Measurements from ENCODE around the gene LRRTM4.
"Not testable (repeated sequence)": the region's sequence is repeated elsewhere in the genome, so short reads cannot be mapped to it uniquely, and the experiment has no call there.

LRRTM4 gene

GRCh38 chr2:77149565-77149964 is 372.6 kb downstream of the LRRTM4 start:
- Histone ChIP-seq H4K20me1 (ENCODE audit: insufficient read depth, low read length) (no peaks in the 10 kb centered on the region), H3K27me3 (ENCODE audit: low read depth, low read length) (no peaks in the 10 kb centered on the region), H3K36me3 (replicated peaks; ENCODE audit: low read depth, low read length) (no peaks in the 10 kb centered on the region), H3K4me1 (ENCODE audit: low read length) (no peaks in the 10 kb centered on the region), H3K4me2 (ENCODE audit: low read length) (no peak overlapping the region), H3K4me3 (ENCODE audit: low read length) (no peak overlapping the region), H3K9me3 (ENCODE audit: insufficient read depth, low read length) (no peaks in the 10 kb centered on the region), H3K9ac (ENCODE audit: low read length) (no peak overlapping the region), H3K27ac (ENCODE audit: low read length) (no peak overlapping the region), H3K79me2 (ENCODE audit: low read length) (no peaks in the 10 kb centered on the region), H2AFZ (ENCODE audit: low read depth, low read length) (no peak overlapping the region)
- TF ChIP-seq EZH2phosphoT487 (IDR thresholded peaks at IDR 0.05; ENCODE audit: low read depth) = no peak
- TF ChIP-seq CTCF (IDR thresholded peaks at IDR 0.05; ENCODE audit: low read depth, low read length) = no peak

GRCh38 chr2:77147153-77147552 is 375.0 kb downstream of the LRRTM4 start:
- H2AFZ ChIP-seq (ENCODE audit: low read depth, low read length) = no peak overlapping the region
- no peaks in the 10 kb centered on the region for H3K27me3 ChIP-seq (ENCODE audit: low read depth, low read length)
- H4K20me1 ChIP-seq (ENCODE audit: insufficient read depth, low read length) = no peaks in the 10 kb centered on the region
- no peaks in the 10 kb centered on the region for H3K36me3 ChIP-seq (replicated peaks; ENCODE audit: low read depth, low read length)
- TF ChIP-seq EZH2phosphoT487 (IDR thresholded peaks at IDR 0.05; ENCODE audit: low read depth) = no peak
- no peak for TF ChIP-seq CTCF (IDR thresholded peaks at IDR 0.05; ENCODE audit: low read depth, low read length)
- H3K9ac ChIP-seq (ENCODE audit: low read length) = no peak overlapping the region
- H3K9me3 ChIP-seq (ENCODE audit: insufficient read depth, low read length) = no peaks in the 10 kb centered on the region
- no peak overlapping the region for H3K27ac ChIP-seq (ENCODE audit: low read length)
- H3K4me2 ChIP-seq (ENCODE audit: low read length) = no peak overlapping the region
- H3K79me2 ChIP-seq (ENCODE audit: low read length) = no peaks in the 10 kb centered on the region
- H3K4me1 ChIP-seq (ENCODE audit: low read length) = no peaks in the 10 kb centered on the region
- H3K4me3 ChIP-seq (ENCODE audit: low read length) = no peak overlapping the region

- Histone ChIP-seq H2AFZ (ENCODE audit: low read depth, low read length) (no peak overlapping the region), H3K4me3 (ENCODE audit: low read length) (no peak overlapping the region), H3K9me3 (ENCODE audit: insufficient read depth, low read length) (no peaks in the 10 kb centered on the region), H4K20me1 (ENCODE audit: insufficient read depth, low read length) (no peaks in the 10 kb centered on the region), H3K4me1 (ENCODE audit: low read length) (no peaks in the 10 kb centered on the region), H3K36me3 (replicated peaks; ENCODE audit: low read depth, low read length) (no peaks in the 10 kb centered on the region), H3K27ac (ENCODE audit: low read length) (no peak overlapping the region), H3K27me3 (ENCODE audit: low read depth, low read length) (no peaks in the 10 kb centered on the region), H3K9ac (ENCODE audit: low read length) (no peak overlapping the region), H3K79me2 (ENCODE audit: low read length) (no peaks in the 10 kb centered on the region), H3K4me2 (ENCODE audit: low read length) (no peak overlapping the region)
- TF ChIP-seq CTCF (IDR thresholded peaks at IDR 0.05; ENCODE audit: low read depth, low read length) (no peak), EZH2phosphoT487 (IDR thresholded peaks at IDR 0.05; ENCODE audit: low read depth) (no peak)
Observed at GRCh38 chr2:77144772-77145171, 377.4 kb downstream of the LRRTM4 start.

- no peaks in the 10 kb centered on the region for H3K27me3 ChIP-seq (ENCODE audit: low read depth, low read length)
- H3K4me3 ChIP-seq (ENCODE audit: low read length) = no peak overlapping the region
- H3K79me2 ChIP-seq (ENCODE audit: low read length) = no peaks in the 10 kb centered on the region
- no peak for TF ChIP-seq CTCF (IDR thresholded peaks at IDR 0.05; ENCODE audit: low read depth, low read length)
- no peak for TF ChIP-seq EZH2phosphoT487 (IDR thresholded peaks at IDR 0.05; ENCODE audit: low read depth)
- H3K4me1 ChIP-seq (ENCODE audit: low read length) = no peaks in the 10 kb centered on the region
- no peak overlapping the region for H3K9ac ChIP-seq (ENCODE audit: low read length)
- no peaks in the 10 kb centered on the region for H3K36me3 ChIP-seq (replicated peaks; ENCODE audit: low read depth, low read length)
- no peak overlapping the region for H2AFZ ChIP-seq (ENCODE audit: low read depth, low read length)
- no peak overlapping the region for H3K4me2 ChIP-seq (ENCODE audit: low read length)
- no peak overlapping the region for H3K27ac ChIP-seq (ENCODE audit: low read length)
- no peaks in the 10 kb centered on the region for H3K9me3 ChIP-seq (ENCODE audit: insufficient read depth, low read length)
- no peaks in the 10 kb centered on the region for H4K20me1 ChIP-seq (ENCODE audit: insufficient read depth, low read length)
Observed at GRCh38 chr2:77142141-77142540, 380.0 kb downstream of the LRRTM4 start.

GRCh38 chr2:77128479-77128878 is 393.7 kb downstream of the LRRTM4 start:
- not testable (repeated sequence) for H3K9ac ChIP-seq (ENCODE audit: low read length)

More at GRCh38 chr2:77128479-77128878, 393.7 kb downstream of the LRRTM4 start:
- not testable (repeated sequence) for H3K4me3 ChIP-seq (ENCODE audit: low read length); H3K27ac ChIP-seq (ENCODE audit: low read length); H3K4me1 ChIP-seq (ENCODE audit: low read length); H3K36me3 ChIP-seq (replicated peaks; ENCODE audit: low read depth, low read length); H3K27me3 ChIP-seq (ENCODE audit: low read depth, low read length); H3K4me2 ChIP-seq (ENCODE audit: low read length); H3K79me2 ChIP-seq (ENCODE audit: low read length); H3K9me3 ChIP-seq (ENCODE audit: insufficient read depth, low read length); H2AFZ ChIP-seq (ENCODE audit: low read depth, low read length); H4K20me1 ChIP-seq (ENCODE audit: insufficient read depth, low read length)

All from OCI-LY3 (cell line).